ENCODE data around the gene MED13.

Gene MED13

GRCh38 chr17:62070900-62071299 lies 5.8 kb upstream of the MED13 start:
- H2AFZ ChIP-seq (ENCODE audit: low read depth, low read length, severe bottlenecking), result no peak overlapping the region
- no peaks in the 10 kb centered on the region for H3K9me3 ChIP-seq (ENCODE audit: insufficient read depth, low read length)
- no peaks in the 10 kb centered on the region for H3K9me2 ChIP-seq (replicated peaks; ENCODE audit: insufficient read depth, low read length)
- no peak overlapping the region for H3K27ac ChIP-seq (ENCODE audit: low read depth, low read length)
- no peaks in the 10 kb centered on the region for H4K20me1 ChIP-seq (ENCODE audit: low read depth, low read length)
- H3K27me3 ChIP-seq (ENCODE audit: low read length), result no peaks in the 10 kb centered on the region
- no peak overlapping the region for H3K4me2 ChIP-seq (ENCODE audit: low read depth, low read length, poor library complexity, severe bottlenecking)
- H3K9ac ChIP-seq (ENCODE audit: low read length), result no peak overlapping the region
- no peaks in the 10 kb centered on the region for H3F3A ChIP-seq (ENCODE audit: insufficient read depth)
- TF ChIP-seq EZH2phosphoT487 (conservative IDR thresholded peaks at IDR 0.05; ENCODE audit: low read length), result no peak
- TF ChIP-seq, protein P1, sequence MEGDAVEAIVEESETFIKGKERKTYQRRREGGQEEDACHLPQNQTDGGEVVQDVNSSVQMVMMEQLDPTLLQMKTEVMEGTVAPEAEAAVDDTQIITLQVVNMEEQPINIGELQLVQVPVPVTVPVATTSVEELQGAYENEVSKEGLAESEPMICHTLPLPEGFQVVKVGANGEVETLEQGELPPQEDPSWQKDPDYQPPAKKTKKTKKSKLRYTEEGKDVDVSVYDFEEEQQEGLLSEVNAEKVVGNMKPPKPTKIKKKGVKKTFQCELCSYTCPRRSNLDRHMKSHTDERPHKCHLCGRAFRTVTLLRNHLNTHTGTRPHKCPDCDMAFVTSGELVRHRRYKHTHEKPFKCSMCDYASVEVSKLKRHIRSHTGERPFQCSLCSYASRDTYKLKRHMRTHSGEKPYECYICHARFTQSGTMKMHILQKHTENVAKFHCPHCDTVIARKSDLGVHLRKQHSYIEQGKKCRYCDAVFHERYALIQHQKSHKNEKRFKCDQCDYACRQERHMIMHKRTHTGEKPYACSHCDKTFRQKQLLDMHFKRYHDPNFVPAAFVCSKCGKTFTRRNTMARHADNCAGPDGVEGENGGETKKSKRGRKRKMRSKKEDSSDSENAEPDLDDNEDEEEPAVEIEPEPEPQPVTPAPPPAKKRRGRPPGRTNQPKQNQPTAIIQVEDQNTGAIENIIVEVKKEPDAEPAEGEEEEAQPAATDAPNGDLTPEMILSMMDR (IDR thresholded peaks at IDR 0.05; ENCODE audit: insufficient read depth, low read length, poor library complexity, severe bottlenecking), result no peak
- no peaks in the 10 kb centered on the region for H3K36me3 ChIP-seq (ENCODE audit: low read length)
- no peak overlapping the region for H3K4me3 ChIP-seq (ENCODE audit: insufficient read depth, low read length, poor library complexity, severe bottlenecking)
- no peaks in the 10 kb centered on the region for H3K79me2 ChIP-seq (ENCODE audit: insufficient read depth, low read length)

DNA sequence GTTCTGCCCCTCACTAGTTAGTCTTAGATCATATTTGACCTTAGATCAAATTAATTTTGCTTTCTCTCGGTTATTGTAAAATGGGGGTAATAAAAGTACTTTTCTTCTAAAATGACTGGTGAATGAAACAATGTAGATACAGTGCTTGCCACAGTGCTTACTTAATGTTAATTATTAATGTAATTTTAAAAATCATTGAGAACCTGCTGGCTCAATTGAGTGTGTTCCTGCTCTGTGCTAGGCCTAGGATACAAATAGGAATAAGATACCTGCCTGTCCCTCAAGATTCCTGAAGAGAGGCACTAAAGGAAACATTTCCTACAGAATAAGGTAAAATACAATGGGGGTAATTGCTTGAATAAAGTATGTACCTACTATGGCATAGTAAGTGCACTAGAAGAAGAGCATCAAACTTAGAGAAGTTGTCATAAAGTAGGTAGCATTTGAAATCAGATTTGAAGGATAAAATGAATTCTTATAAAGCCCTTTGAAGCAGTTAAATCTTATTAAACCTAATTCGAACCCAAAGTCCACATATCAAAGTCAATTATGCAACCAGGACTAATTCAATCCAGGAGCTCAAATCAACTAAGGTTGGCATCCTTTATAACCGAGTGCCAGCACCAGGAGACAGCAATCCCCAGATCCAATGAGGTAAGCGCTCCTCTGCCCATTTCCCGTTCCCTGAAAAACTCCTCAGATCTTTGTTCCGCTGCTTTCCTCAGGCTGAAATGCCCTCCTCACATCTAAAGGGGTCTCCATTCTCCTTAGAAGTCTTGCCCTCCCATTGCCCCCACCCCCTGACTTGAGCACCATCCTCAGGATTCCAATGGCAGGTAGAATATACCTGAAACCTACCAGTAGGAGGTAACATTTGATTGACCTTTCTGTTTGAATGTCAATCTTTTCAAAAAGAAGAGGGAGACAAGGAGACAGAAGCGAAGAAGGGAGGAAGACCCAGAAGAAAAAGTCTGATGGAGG lies 2.4 kb upstream of the MED13 start:
- H3K9me2 ChIP-seq (replicated peaks; ENCODE audit: insufficient read depth, low read length), result no peaks in the 10 kb centered on the region
- no peak overlapping the region for H3K27ac ChIP-seq (ENCODE audit: low read depth, low read length)
- TF ChIP-seq, protein P1 (IDR thresholded peaks at IDR 0.05; ENCODE audit: insufficient read depth, low read length, poor library complexity, severe bottlenecking), result no peak
- TF ChIP-seq EZH2phosphoT487 (conservative IDR thresholded peaks at IDR 0.05; ENCODE audit: low read length), result no peak
- no peak overlapping the region for H2AFZ ChIP-seq (ENCODE audit: low read depth, low read length, severe bottlenecking)
- H3K36me3 ChIP-seq (ENCODE audit: low read length), result peaks cover 6% of the 10 kb centered on the region; the same call in 1 of the 2 replicates
- no peaks in the 10 kb centered on the region for H3K9me3 ChIP-seq (ENCODE audit: insufficient read depth, low read length)
- H3F3A ChIP-seq (ENCODE audit: insufficient read depth), result peaks cover 5% of the 10 kb centered on the region; the same call in 1 of the 2 replicates
- no peak overlapping the region for H3K4me3 ChIP-seq (ENCODE audit: insufficient read depth, low read length, poor library complexity, severe bottlenecking)
- peaks cover 30% of the 10 kb centered on the region for H3K79me2 ChIP-seq (ENCODE audit: insufficient read depth, low read length)
- no peak overlapping the region for H3K9ac ChIP-seq (ENCODE audit: low read length)
- no peaks in the 10 kb centered on the region for H3K27me3 ChIP-seq (ENCODE audit: low read length)
- peaks cover 11% of the 10 kb centered on the region for H4K20me1 ChIP-seq (ENCODE audit: low read depth, low read length)
- no peak overlapping the region for H3K4me2 ChIP-seq (ENCODE audit: low read depth, low read length, poor library complexity, severe bottlenecking)

GRCh38 chr17:62065611-62066468 lies 762 bp upstream of the MED13 start:
- Histone ChIP-seq H3K9ac (ENCODE audit: low read length) (peak overlapping the region; percentile 98), H2AFZ (ENCODE audit: low read depth, low read length, severe bottlenecking) (peak overlapping the region; percentile 98), H3K9me2 (replicated peaks; ENCODE audit: insufficient read depth, low read length) (no peaks in the 10 kb centered on the region), H3K36me3 (ENCODE audit: low read length) (peaks cover 21% of the 10 kb centered on the region), H4K20me1 (ENCODE audit: low read depth, low read length) (peaks cover 15% of the 10 kb centered on the region), H3K4me3 (ENCODE audit: insufficient read depth, low read length, poor library complexity, severe bottlenecking) (peak overlapping the region; percentile 100), H3F3A (ENCODE audit: insufficient read depth) (peaks cover 5% of the 10 kb centered on the region; the same call in 1 of the 2 replicates), H3K4me2 (ENCODE audit: low read depth, low read length, poor library complexity, severe bottlenecking) (peak overlapping the region; percentile 56), H3K79me2 (ENCODE audit: insufficient read depth, low read length) (peaks cover 47% of the 10 kb centered on the region), H3K27ac (ENCODE audit: low read depth, low read length) (peak overlapping the region; percentile 85), H3K27me3 (ENCODE audit: low read length) (no peaks in the 10 kb centered on the region), H3K9me3 (ENCODE audit: insufficient read depth, low read length) (no peaks in the 10 kb centered on the region)
- TF ChIP-seq EZH2phosphoT487 (conservative IDR thresholded peaks at IDR 0.05; ENCODE audit: low read length), result no peak
- TF ChIP-seq, protein P1 (IDR thresholded peaks at IDR 0.05; ENCODE audit: insufficient read depth, low read length, poor library complexity, severe bottlenecking), result peak; percentile 91
